D721Med (cell line): ENCODE results near the gene AMDHD2.

Experiments
- DNase-seq: peaks from one replicate; pipeline ENCODE4 v3.0.0; 2011; ENCODE audit warnings: low spot score; ENCODE audit not compliant: insufficient read length
- FAIRE-seq: peaks from 2 replicates; lab custom pipeline; 2011; peaks lifted over from hg19 to GRCh38; lab: Jason Lieb, UNC
- TF ChIP-seq, protein P1 (sequence below): IDR thresholded peaks from 2 replicates; pipeline ENCODE4 v1.5.1; 2012; ENCODE audit warnings: mild to moderate bottlenecking, control low read depth; ENCODE audit not compliant: insufficient read depth; ENCODE audit errors: missing control alignments

The AMDHD2 gene

DNA sequence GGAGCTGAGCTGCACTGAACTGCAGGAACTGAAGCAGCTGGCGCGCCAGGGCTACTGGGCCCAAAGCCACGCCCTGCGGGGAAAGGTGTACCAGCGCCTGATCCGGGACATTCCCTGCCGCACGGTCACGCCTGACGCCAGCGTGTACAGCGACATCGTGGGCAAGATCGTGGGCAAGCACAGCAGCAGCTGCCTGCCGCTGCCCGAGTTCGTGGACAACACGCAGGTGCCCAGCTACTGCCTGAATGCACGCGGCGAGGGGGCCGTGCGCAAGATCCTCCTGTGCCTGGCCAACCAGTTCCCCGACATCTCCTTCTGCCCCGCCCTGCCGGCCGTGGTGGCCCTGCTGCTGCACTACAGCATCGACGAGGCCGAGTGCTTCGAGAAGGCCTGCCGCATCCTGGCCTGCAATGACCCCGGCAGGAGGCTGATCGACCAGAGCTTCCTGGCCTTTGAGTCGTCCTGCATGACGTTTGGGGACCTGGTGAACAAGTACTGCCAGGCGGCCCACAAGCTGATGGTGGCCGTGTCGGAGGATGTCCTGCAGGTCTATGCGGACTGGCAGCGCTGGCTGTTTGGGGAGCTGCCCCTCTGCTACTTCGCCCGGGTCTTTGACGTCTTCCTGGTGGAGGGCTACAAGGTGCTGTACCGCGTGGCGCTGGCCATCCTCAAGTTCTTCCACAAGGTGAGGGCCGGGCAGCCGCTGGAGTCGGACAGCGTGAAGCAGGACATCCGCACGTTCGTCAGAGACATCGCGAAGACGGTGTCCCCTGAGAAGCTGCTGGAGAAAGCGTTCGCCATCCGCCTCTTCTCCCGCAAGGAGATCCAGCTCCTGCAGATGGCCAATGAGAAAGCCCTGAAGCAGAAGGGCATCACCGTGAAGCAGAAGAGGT lies 23.7 kb upstream of the AMDHD2 start:
- no peak for FAIRE-seq
- TF ChIP-seq, protein P1, sequence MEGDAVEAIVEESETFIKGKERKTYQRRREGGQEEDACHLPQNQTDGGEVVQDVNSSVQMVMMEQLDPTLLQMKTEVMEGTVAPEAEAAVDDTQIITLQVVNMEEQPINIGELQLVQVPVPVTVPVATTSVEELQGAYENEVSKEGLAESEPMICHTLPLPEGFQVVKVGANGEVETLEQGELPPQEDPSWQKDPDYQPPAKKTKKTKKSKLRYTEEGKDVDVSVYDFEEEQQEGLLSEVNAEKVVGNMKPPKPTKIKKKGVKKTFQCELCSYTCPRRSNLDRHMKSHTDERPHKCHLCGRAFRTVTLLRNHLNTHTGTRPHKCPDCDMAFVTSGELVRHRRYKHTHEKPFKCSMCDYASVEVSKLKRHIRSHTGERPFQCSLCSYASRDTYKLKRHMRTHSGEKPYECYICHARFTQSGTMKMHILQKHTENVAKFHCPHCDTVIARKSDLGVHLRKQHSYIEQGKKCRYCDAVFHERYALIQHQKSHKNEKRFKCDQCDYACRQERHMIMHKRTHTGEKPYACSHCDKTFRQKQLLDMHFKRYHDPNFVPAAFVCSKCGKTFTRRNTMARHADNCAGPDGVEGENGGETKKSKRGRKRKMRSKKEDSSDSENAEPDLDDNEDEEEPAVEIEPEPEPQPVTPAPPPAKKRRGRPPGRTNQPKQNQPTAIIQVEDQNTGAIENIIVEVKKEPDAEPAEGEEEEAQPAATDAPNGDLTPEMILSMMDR, result no peak

DNA sequence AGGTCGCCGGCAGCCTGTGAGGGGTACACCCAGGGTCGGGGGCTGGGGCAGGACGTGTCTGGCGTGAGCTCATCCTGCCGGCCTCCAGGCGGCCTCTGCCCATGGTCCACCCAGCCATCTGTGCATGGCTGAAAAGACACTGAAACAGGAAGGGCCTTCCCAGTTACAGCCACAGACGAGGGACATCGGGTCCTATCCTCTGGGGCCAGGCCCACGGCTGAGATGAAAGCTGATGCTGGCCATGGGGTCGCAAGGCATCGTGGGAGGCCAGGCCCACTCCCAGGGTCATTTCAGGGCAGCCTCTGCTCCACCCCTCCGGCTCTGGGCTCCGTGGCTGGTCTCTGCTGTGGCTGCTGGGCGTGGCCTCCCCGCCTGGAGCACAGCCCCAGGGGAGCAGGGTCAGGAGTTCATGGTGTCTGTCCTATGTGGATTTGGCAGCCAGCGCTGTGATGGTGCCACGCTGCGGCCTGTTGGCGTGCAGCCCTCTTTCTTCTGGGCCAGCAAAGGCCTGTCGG lies 23.0 kb upstream of the AMDHD2 start:
- DNase-seq, result no peak
- no peak for FAIRE-seq
- TF ChIP-seq, protein P1, result peak; percentile 1

More for the DNA sequence above, 23.7 kb upstream of the AMDHD2 start:
- no peak for DNase-seq

DNA sequence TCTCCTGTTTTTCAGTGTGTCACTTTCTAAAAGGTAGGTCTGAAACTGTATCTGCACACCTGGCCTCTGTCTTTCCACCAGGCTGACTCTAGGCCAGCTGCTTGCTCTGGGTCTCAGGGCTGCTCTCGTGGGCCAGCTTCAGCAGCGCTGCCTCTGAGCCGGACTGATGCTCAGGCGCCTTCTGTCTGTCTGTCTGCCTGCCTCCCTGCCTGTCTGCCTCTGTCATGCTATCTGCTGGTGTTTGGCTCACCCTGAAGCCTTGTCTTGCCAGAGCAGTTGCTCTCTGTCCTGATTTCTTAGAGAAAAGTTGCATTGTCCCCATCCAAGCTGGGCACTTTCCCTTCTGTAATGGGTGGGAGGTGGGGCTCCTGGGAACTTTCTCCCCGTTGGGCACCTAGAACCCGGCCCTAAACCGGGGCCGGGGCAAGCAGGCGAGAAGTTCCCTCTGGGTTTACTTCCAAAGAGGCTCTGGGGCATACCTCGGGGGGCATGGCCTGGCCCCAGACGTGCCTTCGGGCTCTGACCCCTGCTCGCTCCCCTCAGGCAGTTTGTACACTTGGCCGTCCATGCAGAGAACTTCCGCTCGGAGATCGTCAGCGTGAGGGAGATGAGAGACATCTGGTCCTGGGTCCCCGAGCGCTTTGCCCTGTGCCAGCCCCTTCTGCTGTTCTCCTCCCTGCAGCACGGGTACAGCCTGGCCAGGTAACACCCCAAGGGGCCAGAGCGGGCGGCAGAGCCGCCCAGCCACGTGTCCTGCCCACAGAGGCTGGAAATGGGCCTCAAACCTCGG lies 22.3 kb upstream of the AMDHD2 start:
- FAIRE-seq, result no peak
- TF ChIP-seq, protein P1, result no peak

GRCh38 chr16:2498531-2499253 lies 21.5 kb upstream of the AMDHD2 start:
- TF ChIP-seq, protein P1, result no peak
- DNase-seq, result no peak
- FAIRE-seq, result no peak

More for the DNA sequence above, 22.3 kb upstream of the AMDHD2 start:
- DNase-seq, result no peak

- FAIRE-seq, result no peak
- TF ChIP-seq, protein P1, result no peak
- DNase-seq, result no peak
Measured at GRCh38 chr16:2499454-2499853, 20.7 kb upstream of the AMDHD2 start.

GRCh38 chr16:2499890-2500429 lies 20.2 kb upstream of the AMDHD2 start:
- no peak for FAIRE-seq
- TF ChIP-seq, protein P1, result no peak

More at GRCh38 chr16:2499890-2500429, 20.2 kb upstream of the AMDHD2 start:
- DNase-seq, result no peak
